SK-N-SH (cell line): ENCODE data around the gene YY1. TPM values are rescaled to one million over a fixed set of nuclear protein-coding genes. Genes with fewer than 3 reads are reported as not detected.

ENCODE experiments used
- CTCF ChIA-PET: fragments of 300-600, 350-600 bp; formaldehyde crosslinking; extraction: SDS; loops from one replicate; lab custom pipeline; 2021; lab: Yijun Ruan, JAX
- POLR2A ChIA-PET: fragments of 350-600 bp; sonication (Branson Sonifier 250); formaldehyde crosslinking; extraction: SDS; loops from one replicate; lab custom pipeline; 2020; ENCODE audit warnings: antibody characterized with exemption, inconsistent platforms; lab: Yijun Ruan, JAX
- DNase-seq: peaks from one replicate; pipeline ENCODE4 v3.0.0; 2012
- H2AFZ ChIP-seq: fragments of 200-600 bp; sonication (generic); 2 replicates; pipeline ENCODE4 v1.8.1; 2016; ENCODE audit warnings: antibody characterized with exemption, mild to moderate bottlenecking, low read depth
- H3F3A ChIP-seq: fragments of 200-600 bp; sonication (generic); replicated peaks from 2 replicates; pipeline ENCODE3; 2016; ENCODE audit warnings: antibody characterized with exemption, mild to moderate bottlenecking; ENCODE audit not compliant: insufficient read depth
- H3K27ac ChIP-seq, 2 experiments: fragments of 200-500 bp in 1 of 2; fragments of 200-600 bp in 1 of 2; sonication (Bioruptor generic) in 1 of 2; sonication (generic), shearing (Covaris generic) in 1 of 2; 2 replicates each; pipeline versions ENCODE4 v1.5.1 to v1.6.1; 2014 to 2016; ENCODE audit warnings: low read depth in 2 of 2, inconsistent platforms in 1 of 2, low read length in 1 of 2, mild to moderate bottlenecking in 1 of 2, mixed read lengths in 1 of 2
- H3K27me3 ChIP-seq: fragments of 200-600 bp; sonication (generic), shearing (Covaris generic); 2 replicates; pipeline ENCODE4 v1.6.1; 2016; ENCODE audit warnings: mixed run types; ENCODE audit not compliant: insufficient read depth
- H3K36me3 ChIP-seq, 2 experiments: fragments of 200-500 bp in 1 of 2; fragments of 200-600 bp in 1 of 2; sonication (Bioruptor generic) in 1 of 2; sonication (generic) in 1 of 2; replicated peaks in 1 of 2; 2 replicates each; pipeline versions ENCODE3 to v1.5.1; 2014 to 2016; ENCODE audit warnings: low read length in 1 of 2, mild to moderate bottlenecking in 1 of 2; ENCODE audit not compliant: insufficient read depth in 2 of 2, control insufficient read depth in 1 of 2
- H3K4me1 ChIP-seq, 2 experiments: fragments of 200-500 bp in 1 of 2; fragments of 200-600 bp in 1 of 2; sonication (Bioruptor generic) in 1 of 2; sonication (generic), shearing (Covaris generic) in 1 of 2; 2 replicates each; pipeline versions ENCODE4 v1.5.1 to v1.6.1; 2014 to 2016; ENCODE audit warnings: low read depth in 1 of 2, low read length in 1 of 2, mixed run types in 1 of 2; ENCODE audit not compliant: insufficient read depth in 2 of 2, control insufficient read depth in 1 of 2
- H3K4me2 ChIP-seq: fragments of 200-600 bp; sonication (generic), shearing (Covaris generic); 2 replicates; pipeline ENCODE4 v1.6.1; 2017; ENCODE audit warnings: mixed run types
- H3K4me3 ChIP-seq, 2 experiments: fragments of 200-500 bp in 1 of 2; fragments of 200-600 bp in 1 of 2; sonication (Bioruptor generic) in 1 of 2; sonication (generic), shearing (Covaris generic) in 1 of 2; 2 replicates each; pipeline versions ENCODE4 v1.5.1 to v1.8.1; 2014 to 2016; ENCODE audit warnings: low read depth in 2 of 2, inconsistent platforms in 1 of 2, low read length in 1 of 2, mild to moderate bottlenecking in 1 of 2, mixed read lengths in 1 of 2, moderate library complexity in 1 of 2
- H3K79me2 ChIP-seq: fragments of 200-600 bp; sonication (generic); 2 replicates; pipeline ENCODE4 v1.8.1; 2017; ENCODE audit warnings: mild to moderate bottlenecking; ENCODE audit not compliant: insufficient read depth
- H3K9ac ChIP-seq: fragments of 200-600 bp; sonication (generic); 2 replicates; pipeline ENCODE4 v1.6.1; 2017; ENCODE audit warnings: mixed run types
- H3K9me2 ChIP-seq: fragments of 200-600 bp; sonication (generic); 2 replicates; pipeline ENCODE4 v1.6.1; 2017; ENCODE audit warnings: mixed run types
- H3K9me3 ChIP-seq: fragments of 200-600 bp; sonication (generic); 2 replicates; pipeline ENCODE4 v1.6.1; 2017; ENCODE audit warnings: mixed run types, mild to moderate bottlenecking, moderate library complexity
- H4K20me1 ChIP-seq: fragments of 200-600 bp; sonication (generic); 2 replicates; pipeline ENCODE4 v1.6.1; 2017; ENCODE audit warnings: mild to moderate bottlenecking, mixed run types; ENCODE audit not compliant: insufficient read depth
- ELF1 ChIP-seq: IDR thresholded peaks from 2 replicates; pipeline ENCODE4 v1.4.0; 2012
- FOSL2 ChIP-seq: IDR thresholded peaks from 2 replicates; pipeline ENCODE4 v1.4.0; 2012; ENCODE audit warnings: low read depth, mild to moderate bottlenecking, moderate library complexity, borderline replicate concordance
- FOXJ3 ChIP-seq: sonication (generic); formaldehyde crosslinking; IDR thresholded peaks from 2 replicates; pipeline ENCODE4 v1.5.1; 2020; ENCODE audit warnings: mild to moderate bottlenecking, missing genetic modification reagents
- GABPA ChIP-seq: IDR thresholded peaks from 2 replicates; pipeline ENCODE4 v1.4.0; 2012; ENCODE audit warnings: low read depth, mild to moderate bottlenecking
- GATA2 ChIP-seq: sonication (generic); formaldehyde crosslinking; IDR thresholded peaks from 2 replicates; pipeline ENCODE4 v1.5.0; 2020; ENCODE audit warnings: mild to moderate bottlenecking, missing genetic modification reagents
- JUND ChIP-seq: IDR thresholded peaks from 2 replicates; pipeline ENCODE4 v1.4.0; 2012
- MXI1 ChIP-seq: IDR thresholded peaks from 2 replicates; pipeline ENCODE4 v1.6.1; 2012; ENCODE audit warnings: mild to moderate bottlenecking, low read depth, low read length, improper control_type of control experiment
- NFIC ChIP-seq: IDR thresholded peaks from 2 replicates; pipeline ENCODE4 v1.4.0; 2012; ENCODE audit warnings: borderline replicate concordance
- NRF1 ChIP-seq: IDR thresholded peaks from 2 replicates; pipeline ENCODE4 v1.6.1; 2012; ENCODE audit warnings: low read depth, mild to moderate bottlenecking, low read length
- RAD21 ChIP-seq: IDR thresholded peaks from 2 replicates; pipeline ENCODE4 v1.6.1; 2012; ENCODE audit warnings: mild to moderate bottlenecking, low read length
- RFX5 ChIP-seq: IDR thresholded peaks from 2 replicates; pipeline ENCODE4 v1.6.1; 2012; ENCODE audit warnings: mild to moderate bottlenecking, improper control_type of control experiment, low read length
- SIN3A ChIP-seq: IDR thresholded peaks from 2 replicates; pipeline ENCODE4 v1.6.1; 2012; ENCODE audit warnings: low read depth, mild to moderate bottlenecking, low read length, moderate library complexity, borderline replicate concordance
- TEAD4 ChIP-seq: IDR thresholded peaks from 2 replicates; pipeline ENCODE4 v1.4.0; 2012; ENCODE audit warnings: mild to moderate bottlenecking, borderline replicate concordance; ENCODE audit not compliant: insufficient read depth
- YY1 ChIP-seq: IDR thresholded peaks from 2 replicates; pipeline ENCODE4 v1.4.0; 2012; ENCODE audit warnings: low read depth, mild to moderate bottlenecking
- WGBS: methylation state at CpG from one replicate; pipeline ENCODE4 v1.1.6; 2017; ENCODE audit warnings: low lambda C conversion rate; 5-methylcytosine and 5-hydroxymethylcytosine counted together
- polyA plus RNA-seq, 3 experiments: library from polyadenylated mRNA; depleted of rRNA; stranded (reverse); fragments of >200 nt; gene quantifications; 2 replicates each; pipeline ENCODE4 v1.2.3, GENCODE V29; 2012
- TF ChIP-seq, protein P1 (sequence below): fragments of 150-350 bp; IDR thresholded peaks from 2 replicates; pipeline ENCODE4 v1.6.1; 2016; ENCODE audit warnings: mild to moderate bottlenecking, low read depth, low read length
- TF ChIP-seq, protein P2 (sequence below): IDR thresholded peaks from 2 replicates; pipeline ENCODE4 v1.4.0; 2012; ENCODE audit warnings: low read depth, borderline replicate concordance
- TF ChIP-seq, protein P3 (sequence below): IDR thresholded peaks from 2 replicates; pipeline ENCODE4 v1.6.1; 2012; ENCODE audit warnings: mild to moderate bottlenecking, low read depth, low read length, moderate library complexity

Gene YY1
- polyA plus RNA-seq, 1 of the 3 experiments (the other 2 are of a cell fraction) = 18.1 TPM

DNA sequence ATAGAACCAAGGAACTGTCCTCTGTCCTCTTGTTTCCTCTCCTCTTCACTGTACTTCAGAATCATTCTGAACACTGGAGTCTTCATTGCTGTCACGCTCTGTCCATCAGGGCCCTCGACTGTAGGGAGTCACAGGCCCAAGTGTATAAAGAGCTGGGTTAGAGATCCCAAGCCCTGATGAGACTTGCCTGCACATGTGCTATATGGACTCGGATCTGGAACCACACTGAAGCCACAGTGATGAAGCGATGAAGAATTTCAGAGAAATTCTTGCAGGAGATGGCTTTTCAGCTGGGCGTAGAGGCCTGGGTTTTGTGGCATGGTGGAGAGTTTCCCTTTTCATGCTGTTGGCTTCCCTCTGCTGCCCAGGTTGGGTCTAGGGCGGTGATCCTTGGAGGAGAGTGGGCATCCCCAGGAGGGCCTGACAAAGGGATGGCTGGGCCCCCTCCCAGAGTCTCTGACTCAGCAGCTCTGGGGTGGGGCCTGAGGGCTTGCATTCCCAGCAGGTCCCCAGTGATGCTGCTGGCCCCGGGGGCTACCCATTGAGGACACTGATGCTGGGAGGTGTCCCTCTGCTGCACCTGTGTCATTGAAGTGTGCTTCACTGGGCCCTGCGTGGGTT, 39.6 kb upstream of the YY1 start (continued):
- TF ChIP-seq NFIC = no peak
- no peak for TF ChIP-seq SIN3A
- TF ChIP-seq, protein P1, sequence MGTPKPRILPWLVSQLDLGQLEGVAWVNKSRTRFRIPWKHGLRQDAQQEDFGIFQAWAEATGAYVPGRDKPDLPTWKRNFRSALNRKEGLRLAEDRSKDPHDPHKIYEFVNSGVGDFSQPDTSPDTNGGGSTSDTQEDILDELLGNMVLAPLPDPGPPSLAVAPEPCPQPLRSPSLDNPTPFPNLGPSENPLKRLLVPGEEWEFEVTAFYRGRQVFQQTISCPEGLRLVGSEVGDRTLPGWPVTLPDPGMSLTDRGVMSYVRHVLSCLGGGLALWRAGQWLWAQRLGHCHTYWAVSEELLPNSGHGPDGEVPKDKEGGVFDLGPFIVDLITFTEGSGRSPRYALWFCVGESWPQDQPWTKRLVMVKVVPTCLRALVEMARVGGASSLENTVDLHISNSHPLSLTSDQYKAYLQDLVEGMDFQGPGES = no peak
- TF ChIP-seq GATA2 (CRISPR knock-in tag) = no peak

DNA sequence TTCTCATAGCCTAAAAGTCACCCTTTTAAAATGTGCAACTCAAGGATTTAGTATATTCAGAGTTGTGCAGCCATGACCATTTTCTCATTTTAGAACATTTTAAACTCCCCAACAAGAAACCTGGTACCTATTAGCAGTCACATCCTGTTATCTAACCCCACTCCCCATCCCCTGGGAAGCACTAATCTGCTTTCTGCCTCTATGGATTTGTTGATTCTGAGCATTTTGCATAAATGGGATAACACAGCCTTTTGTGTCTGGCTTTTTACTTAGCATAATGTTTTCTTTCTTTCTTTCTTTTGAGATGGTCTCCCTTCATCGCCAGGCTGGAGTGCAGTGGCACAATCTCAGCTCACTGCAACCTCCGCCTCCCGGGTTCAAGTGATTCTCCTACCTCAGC, 38.6 kb upstream of the YY1 start:
- DNase-seq = no peak
- ChIA-PET CTCF (no interaction called here), POLR2A (no interaction called here)
- Histone ChIP-seq H2AFZ (no peak overlapping the region), H3K4me3 (no peak overlapping the region), H3K79me2 (no peaks in the 10 kb centered on the region), H3K36me3 (no peaks in the 10 kb centered on the region), H3K9ac (no peak overlapping the region), H3K27me3 (no peaks in the 10 kb centered on the region), H3K27ac (no peak overlapping the region), H3K4me1 (no peaks in the 10 kb centered on the region), H3K9me2 (no peaks in the 10 kb centered on the region), H3K4me2 (no peak overlapping the region), H4K20me1 (no peaks in the 10 kb centered on the region), H3F3A (no peaks in the 10 kb centered on the region), H3K9me3 (no peaks in the 10 kb centered on the region)
- 73% methylated on average over 3 of the region's 3 CpGs for WGBS
- TF ChIP-seq JUND = no peak
- TF ChIP-seq GATA2 (CRISPR knock-in tag) = no peak
- TF ChIP-seq, protein P2, sequence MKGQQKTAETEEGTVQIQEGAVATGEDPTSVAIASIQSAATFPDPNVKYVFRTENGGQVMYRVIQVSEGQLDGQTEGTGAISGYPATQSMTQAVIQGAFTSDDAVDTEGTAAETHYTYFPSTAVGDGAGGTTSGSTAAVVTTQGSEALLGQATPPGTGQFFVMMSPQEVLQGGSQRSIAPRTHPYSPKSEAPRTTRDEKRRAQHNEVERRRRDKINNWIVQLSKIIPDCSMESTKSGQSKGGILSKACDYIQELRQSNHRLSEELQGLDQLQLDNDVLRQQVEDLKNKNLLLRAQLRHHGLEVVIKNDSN = no peak
- no peak for TF ChIP-seq RFX5
- no peak for TF ChIP-seq ELF1

DNA sequence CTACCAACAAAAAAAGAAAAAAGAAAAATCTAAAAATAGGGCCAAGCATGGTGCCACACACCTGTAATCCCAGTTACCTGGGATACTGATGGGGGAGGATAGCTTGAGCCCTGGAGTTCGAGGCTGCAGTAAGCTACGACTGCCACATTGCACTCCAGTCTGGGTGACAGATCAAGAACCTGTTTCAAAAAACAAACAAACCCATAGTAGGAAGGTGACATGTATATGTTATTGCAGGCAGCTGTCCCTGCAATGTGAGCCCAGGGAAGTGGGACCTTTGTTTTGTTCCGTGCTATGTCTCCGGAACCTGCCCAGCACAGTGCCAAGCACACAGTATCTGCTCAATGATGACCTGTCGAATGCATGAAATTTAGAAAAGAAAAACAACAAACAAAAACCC, 37.2 kb upstream of the YY1 start:
- Histone ChIP-seq H3K27ac (no peak overlapping the region), H3K9ac (no peak overlapping the region), H4K20me1 (no peaks in the 10 kb centered on the region), H3K79me2 (no peaks in the 10 kb centered on the region), H3K4me3 (no peak overlapping the region), H3F3A (no peaks in the 10 kb centered on the region), H3K9me2 (no peaks in the 10 kb centered on the region), H3K4me1 (no peaks in the 10 kb centered on the region), H3K9me3 (no peaks in the 10 kb centered on the region), H3K36me3 (no peaks in the 10 kb centered on the region), H3K4me2 (no peak overlapping the region), H2AFZ (no peak overlapping the region), H3K27me3 (no peaks in the 10 kb centered on the region)
- TF ChIP-seq TEAD4 (no peak), YY1 (no peak), NFIC (no peak), GABPA (no peak), FOXJ3 (CRISPR knock-in tag) (no peak), MXI1 (no peak), RAD21 (no peak), FOSL2 (no peak), ELF1 (no peak), NRF1 (no peak)
- TF ChIP-seq, protein P3, sequence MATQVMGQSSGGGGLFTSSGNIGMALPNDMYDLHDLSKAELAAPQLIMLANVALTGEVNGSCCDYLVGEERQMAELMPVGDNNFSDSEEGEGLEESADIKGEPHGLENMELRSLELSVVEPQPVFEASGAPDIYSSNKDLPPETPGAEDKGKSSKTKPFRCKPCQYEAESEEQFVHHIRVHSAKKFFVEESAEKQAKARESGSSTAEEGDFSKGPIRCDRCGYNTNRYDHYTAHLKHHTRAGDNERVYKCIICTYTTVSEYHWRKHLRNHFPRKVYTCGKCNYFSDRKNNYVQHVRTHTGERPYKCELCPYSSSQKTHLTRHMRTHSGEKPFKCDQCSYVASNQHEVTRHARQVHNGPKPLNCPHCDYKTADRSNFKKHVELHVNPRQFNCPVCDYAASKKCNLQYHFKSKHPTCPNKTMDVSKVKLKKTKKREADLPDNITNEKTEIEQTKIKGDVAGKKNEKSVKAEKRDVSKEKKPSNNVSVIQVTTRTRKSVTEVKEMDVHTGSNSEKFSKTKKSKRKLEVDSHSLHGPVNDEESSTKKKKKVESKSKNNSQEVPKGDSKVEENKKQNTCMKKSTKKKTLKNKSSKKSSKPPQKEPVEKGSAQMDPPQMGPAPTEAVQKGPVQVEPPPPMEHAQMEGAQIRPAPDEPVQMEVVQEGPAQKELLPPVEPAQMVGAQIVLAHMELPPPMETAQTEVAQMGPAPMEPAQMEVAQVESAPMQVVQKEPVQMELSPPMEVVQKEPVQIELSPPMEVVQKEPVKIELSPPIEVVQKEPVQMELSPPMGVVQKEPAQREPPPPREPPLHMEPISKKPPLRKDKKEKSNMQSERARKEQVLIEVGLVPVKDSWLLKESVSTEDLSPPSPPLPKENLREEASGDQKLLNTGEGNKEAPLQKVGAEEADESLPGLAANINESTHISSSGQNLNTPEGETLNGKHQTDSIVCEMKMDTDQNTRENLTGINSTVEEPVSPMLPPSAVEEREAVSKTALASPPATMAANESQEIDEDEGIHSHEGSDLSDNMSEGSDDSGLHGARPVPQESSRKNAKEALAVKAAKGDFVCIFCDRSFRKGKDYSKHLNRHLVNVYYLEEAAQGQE = no peak
- TF ChIP-seq, protein P2 = no peak
- WGBS = 86% methylated on average over 5 of the region's 5 CpGs
- POLR2A ChIA-PET = no interaction called here
- no peak for DNase-seq
- CTCF ChIA-PET = interaction anchor here (0.6 kb wide), 1 partner anchor 755 kb away, joined by 3 read pairs; no protein-coding TSS in a partner anchor
